VCaP (cell line): ENCODE measurements around the gene NMNAT2.
A peak's percentile ranks its signal among the peaks of the same experiment; 100 is the strongest.

Experiments
- H3K27ac ChIP-seq: fragments of 450-650 bp; 2 replicates; pipeline ENCODE4 v1.5.1; 2017
- CTCF ChIP-seq: fragments of 450-650 bp; conservative IDR thresholded peaks from 2 replicates; pipeline ENCODE4 v1.5.1; 2017; ENCODE audit warnings: mild to moderate bottlenecking, moderate library complexity

NMNAT2 gene

GRCh38 chr1:183234660-183235476 lies 183.3 kb downstream of the NMNAT2 start:
- peak; percentile 51 for TF ChIP-seq CTCF
- H3K27ac ChIP-seq, result no peak overlapping the region

GRCh38 chr1:183233113-183233512 lies 185.1 kb downstream of the NMNAT2 start:
- H3K27ac ChIP-seq, result peak overlapping the region; percentile 98
- TF ChIP-seq CTCF, result no peak

- H3K27ac ChIP-seq, result peak overlapping the region; percentile 98
- TF ChIP-seq CTCF, result no peak
Measured at GRCh38 chr1:183231545-183231944, 186.6 kb downstream of the NMNAT2 start.

GRCh38 chr1:183230413-183230812 lies 187.8 kb downstream of the NMNAT2 start:
- TF ChIP-seq CTCF, result no peak
- H3K27ac ChIP-seq, result peak overlapping the region; percentile 98

- no peak for TF ChIP-seq CTCF
- H3K27ac ChIP-seq, result peak overlapping the region; percentile 98
Measured at GRCh38 chr1:183228347-183229220, 189.6 kb downstream of the NMNAT2 start.

GRCh38 chr1:183227422-183228346 lies 190.5 kb downstream of the NMNAT2 start:
- peak; percentile 57 for TF ChIP-seq CTCF
- peak overlapping the region; percentile 98 for H3K27ac ChIP-seq
